Loucy (cell line): Measurements from ENCODE around the gene DPF3.

Experiments
- H2AFZ ChIP-seq: fragments of 200-600 bp; sonication (generic); 2 replicates; pipeline ENCODE4 v1.6.0; 2016; ENCODE audit warnings: antibody characterized with exemption, mild to moderate bottlenecking, low read length, moderate library complexity
- H3F3A ChIP-seq: fragments of 200-600 bp; 2 replicates; pipeline ENCODE4 v1.6.0; 2016; ENCODE audit warnings: antibody characterized with exemption, low read depth, mild to moderate bottlenecking
- H3K27me3 ChIP-seq: fragments of 200-600 bp; sonication (generic); 2 replicates; pipeline ENCODE4 v1.6.1; 2014; ENCODE audit warnings: low read length, mild to moderate bottlenecking; ENCODE audit not compliant: insufficient read depth, poor library complexity, severe bottlenecking
- H3K36me3 ChIP-seq: fragments of 200-600 bp; sonication (generic); 2 replicates; pipeline ENCODE4 v1.6.1; 2016; ENCODE audit warnings: low read length; ENCODE audit not compliant: insufficient read depth
- H3K4me1 ChIP-seq: fragments of 200-600 bp; sonication (generic); 2 replicates; pipeline ENCODE4 v1.5.1; 2014; ENCODE audit warnings: low read length, mild to moderate bottlenecking; ENCODE audit not compliant: insufficient read depth, poor library complexity, severe bottlenecking
- H3K4me2 ChIP-seq: fragments of 200-600 bp; sonication (generic); 2 replicates; pipeline ENCODE4 v1.6.0; 2014; ENCODE audit warnings: antibody characterized with exemption, low read length, low read depth, mild to moderate bottlenecking; ENCODE audit not compliant: poor library complexity, severe bottlenecking
- H3K4me3 ChIP-seq: fragments of 200-600 bp; sonication (generic); 2 replicates; pipeline ENCODE4 v1.5.1; 2014; ENCODE audit warnings: low read length, mild to moderate bottlenecking, mixed read lengths; ENCODE audit not compliant: poor library complexity, severe bottlenecking
- H3K79me2 ChIP-seq: fragments of 200-600 bp; sonication (generic); 2 replicates; pipeline ENCODE4 v1.6.1; 2014; ENCODE audit warnings: low read length; ENCODE audit not compliant: insufficient read depth
- H3K9ac ChIP-seq: fragments of 200-600 bp; sonication (generic); 2 replicates; pipeline ENCODE4 v1.6.0; 2014; ENCODE audit warnings: mild to moderate bottlenecking, low read depth, low read length, moderate library complexity; ENCODE audit not compliant: poor library complexity, severe bottlenecking
- H3K9me2 ChIP-seq: fragments of 200-600 bp; sonication (generic); replicated peaks from 2 replicates; pipeline ENCODE4 v1.6.1; 2016; ENCODE audit warnings: low read depth, low read length, mixed read lengths
- H3K9me3 ChIP-seq: fragments of 200-600 bp; sonication (generic); 2 replicates; pipeline ENCODE4 v1.6.1; 2014; ENCODE audit warnings: mild to moderate bottlenecking, antibody characterized with exemption, low read length, low read depth; ENCODE audit not compliant: insufficient read depth
- H4K20me1 ChIP-seq: fragments of 200-600 bp; sonication (generic); 2 replicates; pipeline ENCODE4 v1.6.0; 2014; ENCODE audit warnings: antibody characterized with exemption, low read length, mild to moderate bottlenecking; ENCODE audit not compliant: insufficient read depth, poor library complexity, severe bottlenecking
- EZH2phosphoT487 ChIP-seq: fragments of 200-600 bp; IDR thresholded peaks from 2 replicates; pipeline ENCODE4 v1.6.1; 2018; ENCODE audit warnings: antibody characterized with exemption, mild to moderate bottlenecking, moderate library complexity, borderline replicate concordance
- TF ChIP-seq, protein P1 (sequence below): fragments of 200-600 bp; sonication (generic); conservative IDR thresholded peaks from 2 replicates; pipeline ENCODE4 v1.5.1; 2014; ENCODE audit warnings: mild to moderate bottlenecking, antibody characterized with exemption, low read length

DPF3 gene

DNA sequence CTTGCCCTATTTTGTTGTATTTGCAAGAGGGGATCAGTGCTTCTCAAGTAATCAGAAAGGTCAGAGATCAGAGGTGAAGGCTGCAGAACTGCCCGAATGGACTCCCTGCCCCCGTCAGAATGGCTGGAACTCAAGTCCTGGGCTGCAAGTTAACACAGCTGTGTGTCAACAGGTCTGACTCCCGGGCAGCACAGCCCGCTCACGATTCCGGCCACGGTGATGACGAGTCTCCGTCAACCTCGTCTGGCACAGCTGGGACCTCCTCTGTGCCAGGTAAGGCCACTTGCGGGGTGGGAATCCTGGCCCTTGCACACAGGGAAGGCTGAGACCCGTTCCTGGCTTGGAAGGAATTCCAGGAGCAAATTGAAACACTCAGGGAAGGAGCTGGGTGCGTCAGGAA lies 45.7 kb upstream of the DPF3 start:
- H3K9me2 ChIP-seq: no peaks in the 10 kb centered on the region
- no peaks in the 10 kb centered on the region for H3K79me2 ChIP-seq
- no peaks in the 10 kb centered on the region for H3K9me3 ChIP-seq
- TF ChIP-seq, protein P1, sequence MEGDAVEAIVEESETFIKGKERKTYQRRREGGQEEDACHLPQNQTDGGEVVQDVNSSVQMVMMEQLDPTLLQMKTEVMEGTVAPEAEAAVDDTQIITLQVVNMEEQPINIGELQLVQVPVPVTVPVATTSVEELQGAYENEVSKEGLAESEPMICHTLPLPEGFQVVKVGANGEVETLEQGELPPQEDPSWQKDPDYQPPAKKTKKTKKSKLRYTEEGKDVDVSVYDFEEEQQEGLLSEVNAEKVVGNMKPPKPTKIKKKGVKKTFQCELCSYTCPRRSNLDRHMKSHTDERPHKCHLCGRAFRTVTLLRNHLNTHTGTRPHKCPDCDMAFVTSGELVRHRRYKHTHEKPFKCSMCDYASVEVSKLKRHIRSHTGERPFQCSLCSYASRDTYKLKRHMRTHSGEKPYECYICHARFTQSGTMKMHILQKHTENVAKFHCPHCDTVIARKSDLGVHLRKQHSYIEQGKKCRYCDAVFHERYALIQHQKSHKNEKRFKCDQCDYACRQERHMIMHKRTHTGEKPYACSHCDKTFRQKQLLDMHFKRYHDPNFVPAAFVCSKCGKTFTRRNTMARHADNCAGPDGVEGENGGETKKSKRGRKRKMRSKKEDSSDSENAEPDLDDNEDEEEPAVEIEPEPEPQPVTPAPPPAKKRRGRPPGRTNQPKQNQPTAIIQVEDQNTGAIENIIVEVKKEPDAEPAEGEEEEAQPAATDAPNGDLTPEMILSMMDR: no peak
- no peak for TF ChIP-seq EZH2phosphoT487
- peaks cover 5% of the 10 kb centered on the region for H4K20me1 ChIP-seq
- peaks cover 15% of the 10 kb centered on the region for H3K4me1 ChIP-seq
- H3K27me3 ChIP-seq: no peaks in the 10 kb centered on the region
- no peaks in the 10 kb centered on the region for H3F3A ChIP-seq
- H3K4me2 ChIP-seq: no peak overlapping the region
- no peak overlapping the region for H2AFZ ChIP-seq
- H3K9ac ChIP-seq: no peak overlapping the region
- H3K36me3 ChIP-seq: peaks cover 41% of the 10 kb centered on the region; the same call in 1 of the 2 replicates
- H3K4me3 ChIP-seq: no peak overlapping the region

DNA sequence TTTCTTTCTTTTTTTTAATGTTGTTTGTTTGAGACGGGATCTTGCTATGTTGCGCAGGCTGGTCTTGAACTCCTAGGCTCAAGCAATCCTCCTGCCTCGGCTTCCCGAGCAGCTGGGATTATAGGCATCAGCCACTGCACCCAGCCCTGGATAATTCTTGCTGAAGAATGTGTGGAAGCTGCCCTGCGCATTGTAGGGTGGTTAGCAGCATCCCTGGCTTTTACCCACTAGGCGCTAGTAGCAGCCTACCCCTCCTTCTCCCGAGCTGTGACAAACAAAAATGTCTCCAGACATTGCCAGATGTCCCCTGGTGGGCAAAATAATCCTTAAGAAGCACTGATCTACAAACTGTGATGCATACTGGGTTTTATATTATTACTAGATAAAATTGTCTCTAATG lies 39.0 kb upstream of the DPF3 start:
- Histone ChIP-seq H3K27me3 (no peaks in the 10 kb centered on the region), H3K79me2 (no peaks in the 10 kb centered on the region), H3K4me2 (no peak overlapping the region), H2AFZ (no peak overlapping the region), H3K9ac (no peak overlapping the region), H4K20me1 (peaks cover 5% of the 10 kb centered on the region), H3F3A (no peaks in the 10 kb centered on the region), H3K4me1 (peaks cover 13% of the 10 kb centered on the region), H3K36me3 (peaks cover under 1% of the 10 kb centered on the region; the same call in 1 of the 2 replicates), H3K4me3 (no peak overlapping the region), H3K9me3 (no peaks in the 10 kb centered on the region), H3K9me2 (no peaks in the 10 kb centered on the region)
- TF ChIP-seq, protein P1: no peak
- no peak for TF ChIP-seq EZH2phosphoT487

DNA sequence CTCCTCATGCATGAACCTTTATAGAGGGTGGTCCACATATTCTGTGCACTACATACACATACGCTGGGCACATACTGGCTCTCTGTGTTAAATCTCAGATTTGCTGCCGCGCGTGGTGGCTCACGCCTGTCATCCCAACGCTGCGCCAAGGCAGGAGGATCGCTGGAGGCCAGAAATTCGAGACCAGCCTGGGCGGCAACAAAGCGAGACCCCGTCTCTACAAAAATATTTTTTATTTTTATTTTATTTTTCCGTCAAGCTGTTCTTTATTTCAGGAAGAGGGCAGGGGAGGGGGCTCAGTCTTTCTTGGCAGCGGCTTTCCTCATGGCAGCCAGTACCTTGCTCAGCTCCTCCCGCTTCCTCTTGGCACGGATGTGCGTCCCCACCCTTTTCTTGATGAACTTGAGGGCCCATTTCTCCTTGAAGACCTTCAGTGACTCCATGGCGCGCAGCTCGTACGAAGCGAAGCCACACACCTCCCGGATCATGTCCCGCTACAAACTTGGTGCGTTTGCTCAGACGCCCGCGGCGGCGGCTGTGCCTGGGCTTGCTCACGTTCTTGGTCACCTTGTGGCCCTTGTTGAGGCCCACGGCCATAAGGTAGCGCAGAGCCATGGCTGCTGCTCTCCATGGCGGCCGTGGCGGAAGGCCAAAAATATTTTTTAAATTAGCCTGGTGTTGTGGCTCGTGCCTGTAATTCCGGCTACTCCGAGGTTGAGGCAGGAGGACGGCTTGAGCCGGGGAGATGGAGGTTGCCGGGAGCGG lies 35.6 kb upstream of the DPF3 start:
- Histone ChIP-seq H3K9me3 (no peaks in the 10 kb centered on the region), H3K27me3 (no peaks in the 10 kb centered on the region), H3K4me1 (peaks cover 6% of the 10 kb centered on the region), H3K4me3 (no peak overlapping the region), H3K79me2 (no peaks in the 10 kb centered on the region), H3K9me2 (no peaks in the 10 kb centered on the region), H4K20me1 (no peaks in the 10 kb centered on the region), H2AFZ (no peak overlapping the region), H3K36me3 (no peaks in the 10 kb centered on the region), H3K9ac (no peak overlapping the region), H3F3A (no peaks in the 10 kb centered on the region), H3K4me2 (no peak overlapping the region)
- no peak for TF ChIP-seq EZH2phosphoT487

DNA sequence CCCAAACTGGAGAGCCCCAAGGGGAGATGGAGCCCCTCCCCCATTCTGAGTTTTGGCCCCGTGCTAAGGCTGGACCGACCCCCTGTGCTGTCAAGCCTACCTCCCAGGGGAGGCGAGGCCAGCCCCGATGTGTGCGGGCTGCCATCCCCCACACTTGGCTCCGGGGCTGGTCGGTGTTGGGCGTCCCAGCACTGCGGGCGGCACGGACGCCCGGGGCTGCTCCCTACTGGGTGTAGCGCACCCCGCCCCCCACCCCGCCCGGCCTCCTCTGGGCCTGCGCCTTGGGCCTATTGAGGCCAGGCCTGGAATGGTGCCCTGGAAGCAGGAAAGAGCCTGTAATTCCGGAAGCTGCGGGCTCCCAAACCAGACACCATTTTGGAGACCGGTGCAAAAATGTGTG lies 35.0 kb upstream of the DPF3 start:
- Histone ChIP-seq H4K20me1 (no peaks in the 10 kb centered on the region), H2AFZ (no peak overlapping the region), H3K79me2 (no peaks in the 10 kb centered on the region), H3K9ac (no peak overlapping the region), H3K4me1 (peaks cover 6% of the 10 kb centered on the region), H3K36me3 (no peaks in the 10 kb centered on the region), H3K4me3 (no peak overlapping the region), H3K4me2 (no peak overlapping the region), H3F3A (no peaks in the 10 kb centered on the region), H3K9me3 (no peaks in the 10 kb centered on the region), H3K27me3 (no peaks in the 10 kb centered on the region), H3K9me2 (no peaks in the 10 kb centered on the region)
- TF ChIP-seq, protein P1: no peak
- no peak for TF ChIP-seq EZH2phosphoT487
